Measurements from ENCODE around the gene SYCE1L. TPM values are rescaled to one million over a fixed set of nuclear protein-coding genes. Genes with fewer than 3 reads are reported as not detected.

The SYCE1L gene
- total and polyA plus RNA-seq, 2 of the 4 experiments (the other 2 are of a cell fraction): 0.10 TPM; not detected in 1

- Histone ChIP-seq H3K4me1 (ENCODE audit: control insufficient read depth, insufficient read depth, low read length) (peaks cover 2% of the 10 kb centered on the region; the same call in 1 of the 2 replicates), H2AK5ac (ENCODE audit: low read depth, low read length) (no peak overlapping the region), H2BK5ac (ENCODE audit: low read depth, low read length, poor library complexity, severe bottlenecking) (no peak overlapping the region), H2BK20ac (ENCODE audit: low read depth, low read length) (no peak overlapping the region), H3K56ac (ENCODE audit: extremely low read depth, insufficient read depth, low read length) (no peak overlapping the region), H3K18ac (ENCODE audit: low read depth, low read length) (no peak overlapping the region), H3K4me2 (ENCODE audit: low read depth, low read length) (no peak overlapping the region), H2AFZ (replicated peaks; ENCODE audit: low read length, poor library complexity) (no peak overlapping the region), H3K4me3 (ENCODE audit: insufficient read depth, low read depth, low read length) (no peak overlapping the region), H3K36me3 (ENCODE audit: control insufficient read depth, insufficient read depth, low read length) (no peaks in the 10 kb centered on the region), H3K9ac (ENCODE audit: low read depth, low read length) (no peak overlapping the region), H3K14ac (replicated peaks; ENCODE audit: low read depth, low read length) (no peak overlapping the region), H3K9me3 (ENCODE audit: control insufficient read depth, insufficient read depth, low read length) (no peaks in the 10 kb centered on the region), H3K9me1 (ENCODE audit: insufficient read depth, low read length) (no peaks in the 10 kb centered on the region), H3K79me1 (ENCODE audit: low read depth in 1 of 2, low read length in 2 of 2) (no peaks in the 10 kb centered on the region), H4K20me1 (ENCODE audit: insufficient read depth, low read length) (no peaks in the 10 kb centered on the region; the same call in 1 of the 2 replicates), H2AK9ac (replicated peaks; ENCODE audit: low read depth, low read length, poor library complexity) (no peak overlapping the region), H4K5ac (ENCODE audit: low read depth, low read length) (no peak overlapping the region), H3K27ac (ENCODE audit: insufficient read depth, low read length) (no peak overlapping the region), H3K4ac (ENCODE audit: low read depth, low read length) (no peak overlapping the region), H2BK120ac (ENCODE audit: low read depth, low read length) (no peak overlapping the region), H4K8ac (ENCODE audit: low read depth in 2 of 2, low read length in 2 of 2) (no peak overlapping the region), H3K27me3 (ENCODE audit: control insufficient read depth, insufficient read depth, low read length) (no peaks in the 10 kb centered on the region; the same call in 1 of the 2 replicates), H2BK15ac (ENCODE audit: low read depth, low read length) (no peak overlapping the region), H4K91ac (ENCODE audit: insufficient read depth, low read depth, low read length) (no peak overlapping the region), H3K23ac (ENCODE audit: low read depth, low read length) (no peak overlapping the region)
- dilution Hi-C loops (cut with HindIII; ENCODE audit: low sequenced_read_pairs, unreplicated experiment): no loop called here
- in situ Hi-C loops (cut with MboI; ENCODE audit: low sequenced_read_pairs): no loop called here
- WGBS, 2 experiments (ENCODE audit: extremely low coverage in 2 of 2, insufficient read length in 1 of 2): no CpG with 5 or more reads among the region's 3 CpGs
- no TSS peak for BruUV-seq (replicated peaks)
- DNase-seq: no peak
- ChIA-PET CTCF (interaction anchor here (0.6 kb wide), 1 partner anchor 770 kb away, joined by 5 read pairs; no protein-coding TSS in a partner anchor), POLR2A (ENCODE audit: unreplicated experiment) (no interaction called here)
- no peak for TF ChIP-seq CEBPB (IDR thresholded peaks at IDR 0.05; ENCODE audit: low read depth, low read length)
- TF ChIP-seq MAZ (IDR thresholded peaks at IDR 0.05; ENCODE audit: borderline replicate concordance, low read depth, low read length): no peak
- no peak for TF ChIP-seq MXI1 (IDR thresholded peaks at IDR 0.05; ENCODE audit: borderline replicate concordance, low read depth, low read length)
- no peak for TF ChIP-seq MAFK (IDR thresholded peaks at IDR 0.05; ENCODE audit: low read depth, low read length)
- TF ChIP-seq RCOR1 (IDR thresholded peaks at IDR 0.05; ENCODE audit: insufficient replicate concordance, low read length): no peak
- no peak for TF ChIP-seq SMC3 (IDR thresholded peaks at IDR 0.05; ENCODE audit: low read depth, low read length)
- no peak for TF ChIP-seq USF2 (IDR thresholded peaks at IDR 0.05; ENCODE audit: low read depth, low read length)
- no peak for TF ChIP-seq BHLHE40 (IDR thresholded peaks at IDR 0.05; ENCODE audit: low read depth, low read length)
- no peak for TF ChIP-seq POLR2A (IDR thresholded peaks at IDR 0.05; ENCODE audit: low read depth, low read length)
- TF ChIP-seq, protein P1, sequence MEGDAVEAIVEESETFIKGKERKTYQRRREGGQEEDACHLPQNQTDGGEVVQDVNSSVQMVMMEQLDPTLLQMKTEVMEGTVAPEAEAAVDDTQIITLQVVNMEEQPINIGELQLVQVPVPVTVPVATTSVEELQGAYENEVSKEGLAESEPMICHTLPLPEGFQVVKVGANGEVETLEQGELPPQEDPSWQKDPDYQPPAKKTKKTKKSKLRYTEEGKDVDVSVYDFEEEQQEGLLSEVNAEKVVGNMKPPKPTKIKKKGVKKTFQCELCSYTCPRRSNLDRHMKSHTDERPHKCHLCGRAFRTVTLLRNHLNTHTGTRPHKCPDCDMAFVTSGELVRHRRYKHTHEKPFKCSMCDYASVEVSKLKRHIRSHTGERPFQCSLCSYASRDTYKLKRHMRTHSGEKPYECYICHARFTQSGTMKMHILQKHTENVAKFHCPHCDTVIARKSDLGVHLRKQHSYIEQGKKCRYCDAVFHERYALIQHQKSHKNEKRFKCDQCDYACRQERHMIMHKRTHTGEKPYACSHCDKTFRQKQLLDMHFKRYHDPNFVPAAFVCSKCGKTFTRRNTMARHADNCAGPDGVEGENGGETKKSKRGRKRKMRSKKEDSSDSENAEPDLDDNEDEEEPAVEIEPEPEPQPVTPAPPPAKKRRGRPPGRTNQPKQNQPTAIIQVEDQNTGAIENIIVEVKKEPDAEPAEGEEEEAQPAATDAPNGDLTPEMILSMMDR (conservative IDR thresholded peaks at IDR 0.05; ENCODE audit: low read depth, low read length): no peak
- TF ChIP-seq RFX5 (IDR thresholded peaks at IDR 0.05; ENCODE audit: low read depth, low read length): no peak
- no peak for TF ChIP-seq CHD1 (IDR thresholded peaks at IDR 0.05; ENCODE audit: low read depth, low read length)
- no peak for TF ChIP-seq NFE2L2 (IDR thresholded peaks at IDR 0.05; ENCODE audit: low read depth, low read length)
- TF ChIP-seq, protein P2, sequence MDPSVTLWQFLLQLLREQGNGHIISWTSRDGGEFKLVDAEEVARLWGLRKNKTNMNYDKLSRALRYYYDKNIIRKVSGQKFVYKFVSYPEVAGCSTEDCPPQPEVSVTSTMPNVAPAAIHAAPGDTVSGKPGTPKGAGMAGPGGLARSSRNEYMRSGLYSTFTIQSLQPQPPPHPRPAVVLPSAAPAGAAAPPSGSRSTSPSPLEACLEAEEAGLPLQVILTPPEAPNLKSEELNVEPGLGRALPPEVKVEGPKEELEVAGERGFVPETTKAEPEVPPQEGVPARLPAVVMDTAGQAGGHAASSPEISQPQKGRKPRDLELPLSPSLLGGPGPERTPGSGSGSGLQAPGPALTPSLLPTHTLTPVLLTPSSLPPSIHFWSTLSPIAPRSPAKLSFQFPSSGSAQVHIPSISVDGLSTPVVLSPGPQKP (IDR thresholded peaks at IDR 0.05; ENCODE audit: borderline replicate concordance, low read depth, low read length): no peak
- intact Hi-C loops (cut with micrococcal nuclease): no loop called here
- no peak for ATAC-seq (ENCODE audit: low read depth)
Observed at GRCh38 chr16:77219437-77219836, 20.2 kb downstream of the SYCE1L start.

All from IMR-90 (cell line).